Thyroid gland (tissue), 4 donors: Measurements from ENCODE around the gene ANKRD13C. TPM values are rescaled to one million over a fixed set of nuclear protein-coding genes. Genes with fewer than 3 reads are reported as not detected.
"Not testable (repeated sequence)": the region's sequence is repeated elsewhere in the genome, so short reads cannot be mapped to it uniquely, and the experiment has no call there.

ENCODE experiments used
- DNase-seq, 2 donors: peaks; one replicate each; pipeline ENCODE4 v3.0.0-alpha.2; 2019
- H3K27ac ChIP-seq, 3 donors: fragments of 200-600 bp; sonication (generic); 1 replicate in 2 of 3; 2 replicates in 1 of 3; pipeline ENCODE4 v1.5.1; 2016 to 2019; ENCODE audit warnings: mild to moderate bottlenecking in 1 of 3, moderate library complexity in 1 of 3
- H3K27me3 ChIP-seq: fragments of 200-600 bp; sonication (generic); one replicate; pipeline ENCODE4 v1.5.1; 2019
- H3K36me3 ChIP-seq, 2 donors: fragments of 200-600 bp; sonication (generic); one replicate each; pipeline ENCODE4 v1.5.1; 2016 to 2019
- H3K4me1 ChIP-seq, 2 donors: fragments of 200-600 bp; sonication (generic); one replicate each; pipeline ENCODE4 v1.5.1; 2017 to 2019
- H3K4me3 ChIP-seq, 3 donors: fragments of 200-600 bp; sonication (generic); replicated peaks in 1 of 3; 1 replicate in 2 of 3; 2 replicates in 1 of 3; pipeline ENCODE4 v1.5.1; 2016; ENCODE audit warnings: mild to moderate bottlenecking in 1 of 3
- H3K9me3 ChIP-seq: fragments of 200-600 bp; sonication (generic); one replicate; pipeline ENCODE4 v1.5.1; 2017
- POLR2A ChIP-seq, 2 donors: fragments of 450-650 bp; IDR thresholded peaks; one replicate each; pipeline ENCODE4 v1.6.1; 2017; ENCODE audit warnings: antibody characterized with exemption in 2 of 2, mild to moderate bottlenecking in 2 of 2, moderate library complexity in 1 of 2
- WGBS, 2 donors: methylation state at CpG; one replicate each; pipeline ENCODE4 v1.1.5; 2017; 5-methylcytosine and 5-hydroxymethylcytosine counted together
- intact Hi-C: fragments of 100-400 bp; cut with DNase I; formaldehyde crosslinking; loops from one replicate; pipeline ENCODE4 v1.15.1; 2023
- total RNA-seq, 4 donors: library from RNA; depleted of rRNA; stranded (reverse); fragments of >200 nt; gene quantifications; one replicate each; pipeline ENCODE4 v1.2.3, GENCODE V29; 2016
- TF ChIP-seq, protein P1 (sequence below), 6 experiments: fragments of 200-600 bp in 3 of 6; fragments of 450-650 bp in 3 of 6; sonication (generic) in 3 of 6; IDR thresholded peaks; one replicate each; pipeline ENCODE4 v1.5.1; 2016 to 2019; ENCODE audit warnings: antibody characterized with exemption in 6 of 6, mild to moderate bottlenecking in 2 of 6, inconsistent platforms in 1 of 6, moderate library complexity in 1 of 6

ANKRD13C gene
- total RNA-seq, 4 donors from 2014 or later, result 26.5 to 37.2 (median 29.6) TPM

DNA sequence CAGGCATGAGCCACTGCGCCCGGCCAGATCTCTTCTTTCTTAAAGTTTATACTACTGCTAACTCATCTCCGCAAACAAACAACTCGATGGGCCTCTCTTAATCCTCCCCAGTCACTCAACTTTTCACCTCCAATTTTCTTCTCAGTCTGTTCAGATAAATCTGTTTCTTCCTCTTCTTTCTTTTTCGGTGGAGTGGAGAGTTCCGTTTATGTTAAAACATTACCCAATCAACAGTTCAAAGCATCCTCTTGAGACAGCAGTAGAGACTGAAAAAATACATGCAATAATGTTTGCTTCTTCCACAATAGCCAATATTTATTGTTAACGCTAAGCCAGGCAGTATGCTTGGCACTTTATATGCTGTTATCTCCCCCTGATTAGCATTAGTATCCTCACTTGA is 1.4 kb upstream of the ANKRD13C start:
- no peak for TF ChIP-seq POLR2A (IDR thresholded peaks at IDR 0.05)
- TF ChIP-seq, protein P1, sequence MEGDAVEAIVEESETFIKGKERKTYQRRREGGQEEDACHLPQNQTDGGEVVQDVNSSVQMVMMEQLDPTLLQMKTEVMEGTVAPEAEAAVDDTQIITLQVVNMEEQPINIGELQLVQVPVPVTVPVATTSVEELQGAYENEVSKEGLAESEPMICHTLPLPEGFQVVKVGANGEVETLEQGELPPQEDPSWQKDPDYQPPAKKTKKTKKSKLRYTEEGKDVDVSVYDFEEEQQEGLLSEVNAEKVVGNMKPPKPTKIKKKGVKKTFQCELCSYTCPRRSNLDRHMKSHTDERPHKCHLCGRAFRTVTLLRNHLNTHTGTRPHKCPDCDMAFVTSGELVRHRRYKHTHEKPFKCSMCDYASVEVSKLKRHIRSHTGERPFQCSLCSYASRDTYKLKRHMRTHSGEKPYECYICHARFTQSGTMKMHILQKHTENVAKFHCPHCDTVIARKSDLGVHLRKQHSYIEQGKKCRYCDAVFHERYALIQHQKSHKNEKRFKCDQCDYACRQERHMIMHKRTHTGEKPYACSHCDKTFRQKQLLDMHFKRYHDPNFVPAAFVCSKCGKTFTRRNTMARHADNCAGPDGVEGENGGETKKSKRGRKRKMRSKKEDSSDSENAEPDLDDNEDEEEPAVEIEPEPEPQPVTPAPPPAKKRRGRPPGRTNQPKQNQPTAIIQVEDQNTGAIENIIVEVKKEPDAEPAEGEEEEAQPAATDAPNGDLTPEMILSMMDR (IDR thresholded peaks at IDR 0.05), result no peak
- intact Hi-C loops, result no loop called here
- WGBS, 2 donors, result 72 to 74% methylated on average over 7 of the region's 7 CpGs

DNA sequence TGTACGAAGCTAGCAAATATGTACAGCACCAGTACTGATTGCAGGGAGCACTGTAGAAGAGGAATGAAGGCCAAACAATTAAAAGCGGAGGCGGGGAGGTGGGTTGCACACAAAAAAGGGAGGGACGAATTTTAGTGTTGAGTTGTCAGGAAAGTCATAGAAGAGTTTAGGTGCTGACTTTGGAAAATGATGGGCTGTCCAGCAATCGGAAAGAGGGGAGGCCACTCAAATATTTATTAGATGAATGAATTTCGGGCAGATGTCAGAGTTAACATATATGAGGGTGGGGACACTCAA is 537 bp upstream of the ANKRD13C start:
- DNase-seq, result no peak
- H3K9me3 ChIP-seq, result no peaks in the 10 kb centered on the region
- no peak for TF ChIP-seq POLR2A (IDR thresholded peaks at IDR 0.05)
- TF ChIP-seq, protein P1 (IDR thresholded peaks at IDR 0.05), result no peak
- H3K36me3 ChIP-seq, result no peaks in the 10 kb centered on the region
- 60 to 64% methylated on average over 6 of the region's 6 CpGs for WGBS, 2 donors
- peak overlapping the region; percentile 75 to 99 (median 76) for H3K4me3 ChIP-seq
- peaks cover 16 to 20% of the 10 kb centered on the region in 2 donors for H3K4me1 ChIP-seq
- H3K27me3 ChIP-seq, result no peaks in the 10 kb centered on the region
- intact Hi-C loops, result no loop called here
- peak overlapping the region; percentile 86 to 92 (median 86) for H3K27ac ChIP-seq

More for the DNA sequence above, 1.4 kb upstream of the ANKRD13C start:
- no peak overlapping the region for H3K4me3 ChIP-seq
- no peaks in the 10 kb centered on the region for H3K27me3 ChIP-seq
- H3K36me3 ChIP-seq, result no peaks in the 10 kb centered on the region
- no peaks in the 10 kb centered on the region for H3K9me3 ChIP-seq
- H3K27ac ChIP-seq, result no peak overlapping the region
- H3K4me1 ChIP-seq, result peaks cover 15 to 16% of the 10 kb centered on the region in 2 donors
- no peak for DNase-seq

- H3K9me3 ChIP-seq, result no peaks in the 10 kb centered on the region
- H3K4me3 ChIP-seq, result peak overlapping the region; percentile 75 to 99 (median 76)
- no peaks in the 10 kb centered on the region for H3K36me3 ChIP-seq
- DNase-seq, result peak; percentile 26 to 50
- peak overlapping the region; percentile 86 to 92 (median 86) for H3K27ac ChIP-seq
- no peak for TF ChIP-seq POLR2A (IDR thresholded peaks at IDR 0.05)
- TF ChIP-seq, protein P1 (IDR thresholded peaks at IDR 0.05), result no peak
- intact Hi-C loops, result no loop called here
- peaks cover 16 to 25% of the 10 kb centered on the region in 2 donors for H3K4me1 ChIP-seq
- WGBS, 2 donors, result 1 to 2% methylated on average over 28 to 34 of the region's 34 CpGs
- H3K27me3 ChIP-seq, result no peaks in the 10 kb centered on the region
Measured at GRCh38 chr1:70353601-70354331, 756 bp downstream of the ANKRD13C start.

- peaks cover 16 to 25% of the 10 kb centered on the region in 2 donors for H3K4me1 ChIP-seq
- H3K9me3 ChIP-seq, result no peaks in the 10 kb centered on the region
- DNase-seq, result no peak
- H3K4me3 ChIP-seq, result peak overlapping the region; percentile 75 to 99 (median 76)
- WGBS, 2 donors, result 37 to 38% methylated on average over 4 of the region's 4 CpGs
- no peak overlapping the region for H3K27ac ChIP-seq
- intact Hi-C loops, result no loop called here
- H3K27me3 ChIP-seq, result no peaks in the 10 kb centered on the region
- H3K36me3 ChIP-seq, result no peaks in the 10 kb centered on the region
- TF ChIP-seq POLR2A (IDR thresholded peaks at IDR 0.05), result no peak
- TF ChIP-seq, protein P1 (IDR thresholded peaks at IDR 0.05), result no peak
Measured at GRCh38 chr1:70353044-70353443, 1.5 kb downstream of the ANKRD13C start.

- intact Hi-C loops, result not testable (repeated sequence)
- peaks cover 12 to 16% of the 10 kb centered on the region in 2 donors for H3K4me1 ChIP-seq
Measured at GRCh38 chr1:70349799-70350198, 4.7 kb downstream of the ANKRD13C start.

More at GRCh38 chr1:70349799-70350198, 4.7 kb downstream of the ANKRD13C start:
- not testable (repeated sequence) for DNase-seq, H3K36me3 ChIP-seq, H3K27ac ChIP-seq, H3K4me3 ChIP-seq, H3K27me3 ChIP-seq, H3K9me3 ChIP-seq
- WGBS, 2 donors, result 93 to 94% methylated on average over 4 of the region's 4 CpGs
